HG02885 (cell line): ENCODE measurements around the gene ABHD4.
"Not testable (repeated sequence)": the region's sequence is repeated elsewhere in the genome, so short reads cannot be mapped to it uniquely, and the experiment has no call there.

Experiments
- ATAC-seq: cut with Tn5 transposase; IDR thresholded peaks from one replicate; pipeline ENCODE4 v1.9.1; 2021; ENCODE audit warnings: mild to moderate bottlenecking; ENCODE audit not compliant: unreplicated experiment, poor library complexity

ABHD4 gene

GRCh38 chr14:22587677-22588422, 10.2 kb upstream of the ABHD4 start:
- not testable (repeated sequence) for ATAC-seq

GRCh38 chr14:22588526-22589095, 9.5 kb upstream of the ABHD4 start:
- no peak for ATAC-seq

- peak; percentile 93 for ATAC-seq
Observed at GRCh38 chr14:22589096-22589839, 8.8 kb upstream of the ABHD4 start, which contains the start of gene DAD1. TSS of gene DAD1 (minus strand) at chr14:22589224. CDS start at chr14:22589157, 67 bp downstream.

GRCh38 chr14:22593189-22593588, 4.9 kb upstream of the ABHD4 start:
- no peak for ATAC-seq

- ATAC-seq = no peak
Observed at GRCh38 chr14:22593601-22594000, 4.5 kb upstream of the ABHD4 start.

GRCh38 chr14:22594156-22594716, 3.9 kb upstream of the ABHD4 start:
- ATAC-seq = no peak

GRCh38 chr14:22596354-22596879, 1.7 kb upstream of the ABHD4 start:
- ATAC-seq = no peak

GRCh38 chr14:22597265-22597664, 835 bp upstream of the ABHD4 start:
- ATAC-seq = no peak

- peak; percentile 34 for ATAC-seq
Observed at GRCh38 chr14:22597771-22598098, 365 bp upstream of the ABHD4 start.

GRCh38 chr14:22598896-22599244, 770 bp downstream of the ABHD4 start:
- peak; percentile 53 for ATAC-seq

GRCh38 chr14:22599349-22599748, 1.2 kb downstream of the ABHD4 start:
- no peak for ATAC-seq

- ATAC-seq = no peak
Observed at GRCh38 chr14:22600027-22600426, 1.9 kb downstream of the ABHD4 start.

GRCh38 chr14:22601456-22601855, 3.4 kb downstream of the ABHD4 start:
- ATAC-seq = no peak

GRCh38 chr14:22601996-22602395, 3.9 kb downstream of the ABHD4 start:
- no peak for ATAC-seq

- ATAC-seq = no peak
Observed at GRCh38 chr14:22602862-22603261, 4.8 kb downstream of the ABHD4 start.

GRCh38 chr14:22606380-22606779, 8.3 kb downstream of the ABHD4 start:
- ATAC-seq = no peak

- ATAC-seq = no peak
Observed at GRCh38 chr14:22607291-22607690, 9.2 kb downstream of the ABHD4 start.

- no peak for ATAC-seq
Observed at GRCh38 chr14:22610931-22611330, 12.8 kb downstream of the ABHD4 start.

- ATAC-seq = no peak
Observed at GRCh38 chr14:22613106-22613695, 15.1 kb downstream of the ABHD4 start.

GRCh38 chr14:22613736-22614239, 15.7 kb downstream of the ABHD4 start:
- ATAC-seq = no peak
